Measurements from ENCODE around the gene GNG14.
"Not testable (repeated sequence)": the region's sequence is repeated elsewhere in the genome, so short reads cannot be mapped to it uniquely, and the experiment has no call there.

Gene GNG14

DNA sequence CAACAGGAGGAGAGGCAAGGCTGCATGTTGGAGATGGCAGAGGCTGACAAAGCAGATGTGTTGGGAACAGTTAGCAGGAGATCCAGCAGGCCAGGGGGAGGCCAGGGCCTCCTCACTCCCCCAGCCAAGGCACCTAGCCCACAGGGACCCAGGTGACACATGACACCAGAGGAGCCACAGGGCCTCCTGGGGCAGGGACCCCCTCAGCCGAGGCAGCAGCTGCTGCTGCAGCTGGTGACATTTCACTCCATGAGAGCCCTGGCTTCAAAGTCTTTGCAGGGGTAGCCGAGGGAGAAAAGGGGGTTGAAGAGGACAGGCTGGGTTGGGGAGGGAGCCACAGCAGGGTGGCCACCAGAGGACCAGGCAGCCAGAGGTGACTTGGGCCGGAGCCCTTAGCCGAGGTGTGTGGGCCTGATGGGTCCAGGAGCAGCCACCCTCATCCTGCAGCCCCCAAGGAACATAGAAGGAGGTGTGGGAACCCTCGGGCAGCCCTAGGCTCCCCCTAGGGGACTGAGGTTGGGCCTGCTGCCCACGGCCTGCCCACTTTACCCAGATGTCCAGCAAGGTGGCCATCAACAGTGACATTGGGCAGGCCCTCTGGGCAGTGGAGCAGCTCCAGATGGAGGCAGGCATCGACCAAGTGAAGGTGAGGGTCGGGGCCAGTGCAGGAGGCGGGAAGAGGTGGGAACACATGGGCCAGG, at the start of gene GNG14:
GNG14 (plus strand) TSS at position 503 of the 701 bp plus-strand sequence; CDS start at position 554, 51 bp downstream.
- Mint-ChIP-seq H3K36me3 (ENCODE audit: low read depth) (peaks cover 2% of the 10 kb centered on the region), H3K4me1 (no peaks in the 10 kb centered on the region), H3K4me3 (no peak within 1 kb of the TSS)

DNA sequence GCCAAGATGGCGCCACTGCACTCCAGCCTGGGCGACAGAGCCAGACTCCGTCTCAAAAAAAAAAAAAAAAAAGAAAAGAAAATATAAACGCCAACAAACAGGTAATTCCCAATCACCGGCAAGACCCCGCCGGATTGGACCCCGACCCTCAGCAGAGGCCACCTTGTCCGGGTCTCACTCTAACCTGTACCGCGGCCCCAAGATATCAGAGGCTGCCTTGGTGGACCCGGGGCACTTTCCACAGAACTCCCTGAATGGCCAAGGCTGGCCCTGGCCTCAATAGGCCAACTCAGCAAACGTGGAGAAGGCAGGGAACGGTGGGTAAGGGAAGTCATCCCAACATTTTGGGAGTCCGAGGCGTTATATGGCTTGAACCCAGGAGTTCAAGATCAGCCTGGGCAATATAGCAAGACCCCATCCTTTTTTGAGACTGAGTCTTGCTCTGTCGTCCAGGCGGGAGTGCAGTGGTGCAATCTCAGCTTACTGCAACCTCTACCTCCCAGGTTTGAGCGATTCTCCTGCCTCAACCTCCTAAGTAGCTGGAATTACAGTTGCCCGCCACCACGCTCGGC, 49.1 kb upstream of the GNG14 start:
- ATAC-seq = no peak
- Mint-ChIP-seq H3K4me3 (no peak overlapping the region), H3K27ac (no peak overlapping the region), H3K36me3 (ENCODE audit: low read depth) (peaks cover 8% of the 10 kb centered on the region), H3K9me3 (no peaks in the 10 kb centered on the region), H3K4me1 (peaks cover 27% of the 10 kb centered on the region), H3K27me3 (no peaks in the 10 kb centered on the region)
- DNase-seq = no peak

More for the DNA sequence above, at the start of gene GNG14:
- no peak within 1 kb of the TSS for H3K27ac Mint-ChIP-seq
- no peak for DNase-seq
- no peaks in the 10 kb centered on the region for H3K9me3 Mint-ChIP-seq
- no peak for ATAC-seq
- no peaks in the 10 kb centered on the region for H3K27me3 Mint-ChIP-seq

DNA sequence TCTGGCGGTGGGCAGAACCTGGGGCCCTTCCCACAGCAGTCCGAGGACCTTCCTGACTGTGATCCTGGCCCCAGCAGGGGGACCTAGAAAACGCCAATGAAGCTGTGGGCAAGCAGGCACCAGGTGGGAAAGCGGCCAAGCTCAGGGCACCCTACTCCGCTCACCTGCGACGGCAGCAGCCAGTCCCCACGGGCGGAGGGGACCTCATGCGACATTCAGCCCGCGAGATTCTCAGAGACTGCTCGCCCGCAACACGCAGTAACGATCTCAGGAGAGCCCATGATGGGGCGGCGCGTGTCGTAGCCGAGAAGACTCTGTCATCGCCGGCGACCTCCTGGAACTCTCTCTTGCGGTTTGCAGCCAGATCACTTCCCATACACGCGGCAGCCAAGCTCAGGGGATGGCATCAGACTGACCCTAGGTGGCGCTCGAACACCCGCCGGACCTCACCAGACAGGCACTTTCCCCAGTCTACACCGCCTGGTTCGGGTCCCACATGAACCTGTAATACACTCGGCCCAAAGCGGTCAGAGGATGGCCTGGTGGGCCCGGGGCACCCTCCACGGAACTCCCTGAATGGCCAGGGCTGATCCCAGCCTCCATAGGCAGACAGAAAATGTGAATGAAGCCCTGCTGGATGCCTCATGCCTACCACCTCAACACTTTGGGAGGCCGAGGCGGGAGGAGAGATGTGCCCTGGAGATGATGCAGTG, 47.7 kb upstream of the GNG14 start:
- ATAC-seq (peak; percentile 96), DNase-seq (peak; percentile 92)
- peaks cover 8% of the 10 kb centered on the region for H3K36me3 Mint-ChIP-seq (ENCODE audit: low read depth)
- H3K27me3 Mint-ChIP-seq = no peaks in the 10 kb centered on the region
- peaks cover 24% of the 10 kb centered on the region for H3K4me1 Mint-ChIP-seq
- peak overlapping the region; percentile 80 for H3K4me3 Mint-ChIP-seq
- H3K9me3 Mint-ChIP-seq = no peaks in the 10 kb centered on the region
- peak overlapping the region; percentile 88 for H3K27ac Mint-ChIP-seq

DNA sequence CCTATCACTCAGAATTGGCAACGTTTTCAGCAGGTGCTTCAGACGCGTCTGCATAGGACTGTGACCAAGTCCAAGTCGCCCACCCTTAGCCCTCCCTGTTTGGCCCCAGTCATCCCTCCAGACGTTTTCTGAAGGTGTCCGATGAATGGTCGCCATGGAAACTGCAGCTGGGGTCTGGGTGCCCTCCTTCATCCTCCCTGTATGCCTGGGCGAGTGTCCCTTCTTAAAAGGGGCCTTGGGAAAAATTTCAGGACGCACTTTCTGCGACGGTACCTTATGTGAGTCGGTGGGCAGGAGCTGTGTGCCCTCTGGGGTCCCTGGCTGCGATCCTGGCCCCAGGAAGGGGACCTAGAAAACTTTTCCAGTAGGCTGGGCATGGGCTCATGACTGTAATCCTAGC, 46.3 kb upstream of the GNG14 start:
- no peak overlapping the region for H3K4me3 Mint-ChIP-seq
- no peaks in the 10 kb centered on the region for H3K27me3 Mint-ChIP-seq
- ATAC-seq (no peak), DNase-seq (no peak)
- peaks cover 8% of the 10 kb centered on the region for H3K36me3 Mint-ChIP-seq (ENCODE audit: low read depth)
- no peak overlapping the region for H3K27ac Mint-ChIP-seq
- peaks cover 19% of the 10 kb centered on the region for H3K4me1 Mint-ChIP-seq
- H3K9me3 Mint-ChIP-seq = no peaks in the 10 kb centered on the region

DNA sequence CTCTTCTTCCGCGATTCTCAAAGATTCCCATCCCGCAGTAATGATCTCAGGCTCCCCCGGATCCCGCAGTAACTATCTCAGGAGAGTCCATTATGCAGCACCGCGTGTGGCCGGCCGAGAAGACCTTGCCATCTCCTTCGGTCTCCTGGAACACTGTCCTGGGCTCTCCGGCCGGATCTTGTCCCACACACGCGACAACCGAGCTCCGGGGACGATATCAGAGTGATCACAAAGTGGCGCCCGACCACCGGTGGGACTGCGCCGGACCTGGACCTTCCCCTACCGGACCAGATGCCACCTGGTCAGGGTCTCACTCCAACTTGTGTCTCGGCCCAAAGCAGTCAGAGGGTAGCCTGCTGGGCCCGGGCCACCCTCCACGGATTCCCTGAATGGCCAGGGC, 45.3 kb upstream of the GNG14 start:
- no peaks in the 10 kb centered on the region for H3K9me3 Mint-ChIP-seq
- H3K4me3 Mint-ChIP-seq = no peak overlapping the region
- no peak overlapping the region for H3K27ac Mint-ChIP-seq
- DNase-seq (no peak), ATAC-seq (no peak)
- peaks cover 12% of the 10 kb centered on the region for H3K4me1 Mint-ChIP-seq
- H3K36me3 Mint-ChIP-seq (ENCODE audit: low read depth) = peaks cover 5% of the 10 kb centered on the region
- H3K27me3 Mint-ChIP-seq = no peaks in the 10 kb centered on the region

DNA sequence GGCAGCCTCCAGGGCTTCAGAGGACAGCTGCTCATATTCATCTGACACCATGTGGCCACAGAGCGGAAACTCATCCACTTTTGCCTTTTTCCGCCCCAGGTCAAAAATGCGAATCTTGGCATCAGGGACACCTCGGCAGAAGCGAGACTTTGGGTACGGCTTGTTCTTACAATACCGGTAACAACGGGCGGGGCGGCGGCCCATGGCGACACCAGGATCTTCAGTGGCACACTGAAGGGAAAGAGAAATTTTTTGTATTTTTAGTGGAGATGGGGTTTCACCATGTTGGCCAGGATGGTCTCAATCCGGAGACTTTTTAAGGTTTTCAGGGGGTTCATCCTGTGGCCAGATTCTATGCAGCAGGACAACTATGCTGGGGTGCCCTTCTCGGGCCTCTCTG, 44.1 kb upstream of the GNG14 start:
- H3K27ac Mint-ChIP-seq; DNase-seq; H3K4me3 Mint-ChIP-seq; ATAC-seq; H3K36me3 Mint-ChIP-seq (ENCODE audit: low read depth); H3K9me3 Mint-ChIP-seq; H3K27me3 Mint-ChIP-seq: not testable (repeated sequence)
- H3K4me1 Mint-ChIP-seq = peaks cover 12% of the 10 kb centered on the region

DNA sequence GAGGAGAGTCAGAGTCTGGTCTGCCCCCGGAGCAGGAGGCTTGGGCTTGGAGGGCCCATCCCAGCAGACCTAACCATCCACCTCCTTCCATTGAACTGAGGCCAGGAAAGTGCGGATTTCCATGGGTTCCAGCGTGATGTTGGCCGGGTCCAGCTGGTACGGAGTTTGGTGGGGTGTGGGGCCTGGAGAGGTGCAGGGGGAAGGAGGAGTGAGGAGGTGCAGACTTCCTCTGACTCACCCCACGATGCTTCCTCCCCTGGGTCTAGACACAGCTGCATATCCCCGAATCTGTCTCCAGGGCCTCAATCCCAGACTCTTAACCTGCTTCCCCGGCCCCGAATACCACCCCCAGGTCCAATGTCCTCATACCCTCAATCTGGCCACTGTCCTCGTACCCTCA, 41.2 kb upstream of the GNG14 start:
- no peak for ATAC-seq
- H3K36me3 Mint-ChIP-seq (ENCODE audit: low read depth) = peaks cover 12% of the 10 kb centered on the region
- DNase-seq = no peak
- H3K4me3 Mint-ChIP-seq = no peak overlapping the region
- no peaks in the 10 kb centered on the region for H3K9me3 Mint-ChIP-seq
- no peaks in the 10 kb centered on the region for H3K4me1 Mint-ChIP-seq
- no peak overlapping the region for H3K27ac Mint-ChIP-seq
- H3K27me3 Mint-ChIP-seq = no peaks in the 10 kb centered on the region

DNA sequence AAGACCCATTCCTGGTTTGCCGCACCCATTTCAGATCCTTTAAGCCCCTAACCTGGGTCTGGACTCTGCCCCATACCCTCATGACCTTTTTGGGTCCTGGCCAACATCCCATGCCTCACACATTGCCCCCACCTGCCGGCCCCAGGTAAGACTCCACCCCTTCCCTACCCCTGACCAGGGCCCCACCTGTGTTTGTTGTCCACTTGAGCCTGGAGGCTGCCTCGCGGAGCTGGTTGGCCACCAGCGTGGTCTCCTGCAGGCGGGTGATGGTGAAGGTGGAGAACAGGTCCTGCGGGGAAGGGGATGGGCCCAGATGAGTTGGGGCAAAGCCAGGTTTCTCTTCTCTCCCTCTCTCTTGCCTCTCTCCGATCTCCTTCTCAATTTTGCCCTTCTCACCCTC, 40.8 kb upstream of the GNG14 start:
- Mint-ChIP-seq H3K27me3 (no peaks in the 10 kb centered on the region), H3K4me3 (no peak overlapping the region), H3K9me3 (no peaks in the 10 kb centered on the region), H3K4me1 (no peaks in the 10 kb centered on the region), H3K36me3 (ENCODE audit: low read depth) (peaks cover 12% of the 10 kb centered on the region), H3K27ac (no peak overlapping the region)
- ATAC-seq = no peak
- DNase-seq = no peak

DNA sequence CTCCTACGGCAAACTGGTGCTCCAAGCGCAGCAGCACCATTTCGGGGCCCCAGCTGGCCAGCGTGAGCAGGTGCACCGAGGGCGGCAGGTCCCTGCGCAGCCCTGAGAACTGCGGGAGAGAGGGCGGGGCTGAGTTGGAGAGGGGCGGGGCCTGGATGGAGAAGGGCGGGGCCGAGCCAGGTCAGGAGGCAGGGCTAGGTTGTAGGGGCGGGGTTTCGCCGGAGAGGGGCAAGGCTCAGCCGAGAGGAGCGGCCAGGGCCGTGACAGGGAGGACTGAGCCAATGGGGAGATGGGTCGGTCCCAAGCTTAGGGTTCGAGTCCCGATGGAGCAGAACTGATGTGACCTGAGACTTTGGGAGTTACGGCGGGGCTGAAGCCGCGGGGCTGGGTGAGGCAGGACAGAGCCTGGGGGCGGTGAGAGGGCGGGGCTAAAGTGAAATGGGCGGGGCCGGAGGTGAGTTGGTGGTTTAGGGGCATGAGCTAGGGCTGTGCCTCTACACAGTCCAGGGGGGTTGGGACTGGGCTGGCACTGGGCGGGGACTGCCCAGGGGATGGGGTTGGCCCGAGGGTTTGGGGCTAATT, 40.2 kb upstream of the GNG14 start:
- Mint-ChIP-seq H3K27ac (no peak overlapping the region), H3K9me3 (no peaks in the 10 kb centered on the region), H3K27me3 (no peaks in the 10 kb centered on the region), H3K4me3 (no peak overlapping the region), H3K36me3 (ENCODE audit: low read depth) (peaks cover 14% of the 10 kb centered on the region), H3K4me1 (no peaks in the 10 kb centered on the region)
- DNase-seq (peak; percentile 59), ATAC-seq (peak; percentile 47)

DNA sequence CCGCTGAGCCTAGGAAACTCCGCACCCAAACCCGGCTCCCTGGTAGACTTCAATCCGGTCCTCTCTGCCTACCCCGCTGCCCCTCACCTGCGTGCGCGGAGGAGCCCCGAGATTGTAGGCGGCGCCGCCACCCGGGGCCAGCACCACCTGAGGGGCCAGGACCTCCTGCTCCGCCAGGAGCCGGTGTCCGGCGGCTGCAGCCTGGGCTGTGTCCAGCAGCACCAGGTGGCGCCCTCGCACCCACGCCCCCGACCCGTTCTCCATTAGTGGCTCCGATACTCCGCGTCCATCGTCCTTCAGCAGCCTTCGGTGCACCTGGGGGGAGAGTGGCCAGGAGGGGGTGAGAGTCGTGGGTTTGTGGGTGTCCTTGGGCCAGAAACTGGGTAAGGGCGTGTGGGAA, 39.7 kb upstream of the GNG14 start:
- ATAC-seq = no peak
- Mint-ChIP-seq H3K4me3 (no peak overlapping the region), H3K27me3 (no peaks in the 10 kb centered on the region), H3K27ac (no peak overlapping the region), H3K4me1 (no peaks in the 10 kb centered on the region), H3K36me3 (ENCODE audit: low read depth) (peaks cover 14% of the 10 kb centered on the region), H3K9me3 (no peaks in the 10 kb centered on the region)
- DNase-seq = no peak

DNA sequence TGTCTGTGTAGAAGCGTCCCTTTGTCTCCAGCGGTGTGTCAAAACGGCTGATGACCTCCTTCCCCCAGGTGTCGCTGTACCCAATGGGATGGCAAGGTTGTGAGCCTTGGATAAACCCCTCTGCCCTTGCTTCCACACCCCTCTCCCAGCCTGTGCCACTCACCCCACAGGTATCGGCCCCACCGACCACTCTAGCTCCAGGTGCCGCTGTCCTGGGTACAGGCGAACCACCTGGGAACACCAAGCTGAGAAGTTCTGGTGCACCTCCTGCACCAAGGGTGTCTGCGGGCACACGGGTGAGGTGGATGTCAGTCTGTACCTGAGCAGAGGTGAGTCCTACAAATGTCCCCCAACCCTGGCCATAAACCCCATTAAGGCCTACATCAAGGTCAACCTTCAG, 37.9 kb upstream of the GNG14 start:
- H3K36me3 Mint-ChIP-seq (ENCODE audit: low read depth) = peaks cover 16% of the 10 kb centered on the region
- ATAC-seq (no peak), DNase-seq (no peak)
- no peak overlapping the region for H3K27ac Mint-ChIP-seq
- no peaks in the 10 kb centered on the region for H3K27me3 Mint-ChIP-seq
- no peaks in the 10 kb centered on the region for H3K4me1 Mint-ChIP-seq
- H3K9me3 Mint-ChIP-seq = no peaks in the 10 kb centered on the region
- H3K4me3 Mint-ChIP-seq = no peak overlapping the region

DNA sequence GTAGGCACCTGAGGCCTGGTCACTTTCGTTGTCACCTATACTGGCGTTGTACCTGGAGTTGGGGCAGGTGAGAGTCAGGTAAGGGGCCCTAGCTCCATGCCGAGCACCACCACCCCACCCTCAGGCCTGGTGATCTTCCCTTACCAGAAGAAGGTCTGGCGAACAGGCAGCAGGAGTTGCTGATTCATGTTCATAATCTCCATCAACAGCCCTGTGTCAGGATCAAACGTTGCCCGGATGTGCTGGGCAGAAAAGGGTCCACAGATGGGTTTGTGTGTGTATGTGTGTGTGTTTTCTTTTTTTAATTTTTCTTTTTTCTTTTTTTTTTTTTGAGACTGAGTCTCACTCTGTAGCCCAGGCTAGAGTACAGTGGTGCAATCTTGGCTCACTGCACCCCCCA, 35.6 kb upstream of the GNG14 start:
- H3K36me3 Mint-ChIP-seq (ENCODE audit: low read depth) = peaks cover 34% of the 10 kb centered on the region
- H3K4me3 Mint-ChIP-seq = no peak overlapping the region
- DNase-seq = no peak

DNA sequence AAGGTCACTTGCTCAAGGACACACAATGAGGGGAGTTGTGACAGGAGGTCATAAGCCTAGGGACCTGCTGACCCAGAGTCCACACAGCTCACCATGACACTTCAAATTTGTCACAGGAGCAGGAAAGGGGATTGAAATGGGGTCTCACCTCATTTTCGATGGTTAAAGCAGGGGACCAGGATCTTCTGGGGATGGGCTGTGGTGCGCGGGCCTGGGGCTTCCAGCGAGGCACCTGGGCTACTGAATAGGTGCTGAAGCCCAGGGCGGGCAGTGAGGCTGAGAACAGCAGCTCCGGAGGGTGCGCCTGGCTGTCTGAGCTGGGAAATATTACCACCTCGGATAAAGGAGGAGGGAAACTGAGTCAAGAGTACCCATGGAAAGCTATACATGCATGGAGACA, 32.3 kb upstream of the GNG14 start:
- Mint-ChIP-seq H3K9me3 (no peaks in the 10 kb centered on the region), H3K27ac (no peak overlapping the region), H3K36me3 (ENCODE audit: low read depth) (peaks cover 41% of the 10 kb centered on the region), H3K4me3 (no peak overlapping the region), H3K27me3 (no peaks in the 10 kb centered on the region), H3K4me1 (no peaks in the 10 kb centered on the region)
- DNase-seq = no peak
- ATAC-seq = no peak

More for the DNA sequence above, 35.6 kb upstream of the GNG14 start:
- no peak overlapping the region for H3K27ac Mint-ChIP-seq
- no peaks in the 10 kb centered on the region for H3K27me3 Mint-ChIP-seq
- no peaks in the 10 kb centered on the region for H3K4me1 Mint-ChIP-seq
- no peak for ATAC-seq
- no peaks in the 10 kb centered on the region for H3K9me3 Mint-ChIP-seq

DNA sequence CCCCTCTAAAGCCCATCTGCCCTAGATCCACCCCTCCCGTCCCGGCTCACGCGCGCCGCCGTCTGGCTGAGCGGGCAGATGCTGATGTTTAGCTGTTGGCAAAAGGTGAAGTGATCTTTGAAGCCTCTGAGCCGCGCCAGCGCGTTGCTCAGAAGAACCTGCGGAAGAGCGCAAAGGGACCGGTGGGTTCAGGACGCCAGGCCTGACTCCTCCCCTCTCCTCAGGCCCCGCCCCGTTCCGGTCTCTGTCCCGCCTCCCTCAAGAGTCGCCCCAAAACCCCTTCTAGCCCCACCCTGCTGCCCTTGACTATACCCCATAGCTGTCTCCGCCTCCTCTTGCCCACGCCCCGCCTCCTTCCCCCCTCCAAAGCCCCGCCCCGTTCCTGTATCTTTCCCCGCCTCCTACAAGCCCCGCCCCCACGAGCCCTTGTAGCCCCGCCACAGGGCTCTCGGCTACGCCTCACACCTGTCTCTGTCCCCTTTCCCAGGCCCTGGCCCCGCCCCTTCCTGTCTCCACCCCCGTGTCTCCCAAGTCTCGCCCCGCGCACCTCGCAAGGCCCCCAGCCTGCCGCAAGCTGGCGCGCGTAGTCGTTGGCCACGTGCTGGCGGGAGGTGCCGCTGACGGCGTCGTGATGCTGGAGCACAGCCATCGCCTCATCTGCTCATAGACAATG, 30.8 kb upstream of the GNG14 start:
- Mint-ChIP-seq H3K27ac (no peak overlapping the region), H3K4me3 (no peak overlapping the region)
- peak; percentile 43 for ATAC-seq

More for the DNA sequence above, 30.8 kb upstream of the GNG14 start:
- H3K9me3 Mint-ChIP-seq = no peaks in the 10 kb centered on the region
- H3K36me3 Mint-ChIP-seq (ENCODE audit: low read depth) = peaks cover 49% of the 10 kb centered on the region
- no peaks in the 10 kb centered on the region for H3K4me1 Mint-ChIP-seq
- no peaks in the 10 kb centered on the region for H3K27me3 Mint-ChIP-seq
- peak; percentile 57 for DNase-seq
